AG20443 (cell line): ENCODE data around the gene MAMDC4.

ENCODE experiments used
- DNase-seq: peaks from one replicate; pipeline ENCODE4 v3.0.0; 2012; ENCODE audit warnings: low spot score, mixed read lengths

Gene MAMDC4

DNA sequence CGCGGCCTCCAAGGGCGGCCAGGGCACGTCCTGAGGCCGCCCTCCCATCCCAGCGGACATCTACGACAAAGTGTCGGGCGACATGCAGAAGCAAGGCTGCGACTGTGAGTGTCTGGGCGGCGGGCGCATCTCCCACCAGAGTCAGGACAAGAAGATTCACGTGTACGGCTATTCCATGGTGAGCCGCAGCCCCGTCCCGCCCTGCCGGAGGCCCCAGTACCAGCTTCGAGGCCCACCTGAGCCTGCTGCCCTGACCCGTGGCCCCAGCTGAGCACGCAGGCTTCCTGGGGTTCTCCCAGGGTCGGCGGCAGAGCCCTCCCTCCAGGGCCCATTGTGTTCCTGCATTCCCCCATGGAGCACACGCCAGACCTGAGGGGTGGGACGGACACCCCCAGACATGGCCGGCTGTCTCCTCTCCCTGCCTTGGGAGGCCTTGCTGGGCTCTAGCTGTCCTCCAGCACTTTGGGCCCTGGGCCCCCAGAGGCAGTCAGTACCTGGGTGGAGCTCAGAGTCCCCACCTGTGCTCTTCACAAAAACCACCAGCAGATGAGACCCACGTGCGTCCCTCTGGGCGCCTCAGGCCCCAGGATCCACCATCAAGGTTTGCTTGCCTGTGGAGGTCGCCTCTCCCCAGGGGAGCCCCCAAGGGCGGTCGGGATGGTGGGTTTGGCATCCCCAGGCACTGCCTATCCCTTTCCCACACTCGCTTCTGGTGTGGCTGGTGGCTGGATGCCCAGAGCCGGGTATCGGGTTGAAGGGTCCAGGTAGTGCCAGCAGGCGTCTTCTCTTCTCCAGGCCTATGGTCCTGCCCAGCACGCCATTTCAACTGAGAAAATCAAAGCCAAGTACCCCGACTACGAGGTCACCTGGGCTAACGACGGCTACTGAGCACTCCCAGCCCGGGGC lies 1.9 kb upstream of the MAMDC4 start:
- no peak for DNase-seq

DNA sequence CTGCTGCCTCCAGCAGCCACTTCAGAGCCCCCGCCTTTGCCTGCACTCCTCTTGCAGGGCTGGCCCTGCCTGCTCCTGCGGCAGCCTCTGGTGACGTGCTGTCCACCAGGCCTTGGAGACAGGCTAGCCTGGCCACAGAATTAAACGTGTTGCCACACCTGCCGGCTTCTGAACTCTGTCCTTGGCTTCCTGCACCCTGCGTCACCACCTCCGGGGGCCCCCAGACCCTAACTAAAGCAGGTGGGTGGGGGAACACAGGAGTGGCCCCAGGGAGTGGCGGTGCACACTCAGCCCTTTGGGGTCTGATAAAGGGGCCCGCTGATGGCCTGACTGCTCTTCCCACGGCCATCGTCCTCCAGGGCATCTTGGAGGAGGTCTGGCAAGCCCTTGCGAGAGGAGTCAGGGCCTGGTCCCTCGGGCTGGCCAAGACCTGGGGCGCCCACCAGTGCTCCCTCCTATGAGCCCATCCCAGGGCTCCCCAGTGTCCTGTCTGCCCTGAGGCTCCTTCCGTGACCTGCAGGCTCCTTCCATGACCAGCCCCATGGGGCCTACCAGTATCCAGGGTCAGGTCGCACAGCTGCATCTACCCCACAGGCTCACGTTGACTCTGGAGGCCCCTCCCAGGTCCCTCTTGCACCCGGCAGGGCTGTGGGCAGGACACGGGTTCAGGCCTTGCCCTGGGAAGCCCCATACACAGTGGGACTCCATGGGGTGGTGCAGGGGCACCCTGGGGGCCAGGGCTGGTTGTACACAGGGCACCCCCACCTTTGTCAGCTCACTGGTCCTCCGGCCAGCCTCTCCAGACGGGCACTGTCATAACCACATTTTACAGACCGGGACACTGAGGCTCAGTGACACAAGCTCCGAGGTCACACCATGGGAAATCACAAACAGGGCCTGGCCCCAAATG lies 1.0 kb upstream of the MAMDC4 start:
- DNase-seq = no peak

DNA sequence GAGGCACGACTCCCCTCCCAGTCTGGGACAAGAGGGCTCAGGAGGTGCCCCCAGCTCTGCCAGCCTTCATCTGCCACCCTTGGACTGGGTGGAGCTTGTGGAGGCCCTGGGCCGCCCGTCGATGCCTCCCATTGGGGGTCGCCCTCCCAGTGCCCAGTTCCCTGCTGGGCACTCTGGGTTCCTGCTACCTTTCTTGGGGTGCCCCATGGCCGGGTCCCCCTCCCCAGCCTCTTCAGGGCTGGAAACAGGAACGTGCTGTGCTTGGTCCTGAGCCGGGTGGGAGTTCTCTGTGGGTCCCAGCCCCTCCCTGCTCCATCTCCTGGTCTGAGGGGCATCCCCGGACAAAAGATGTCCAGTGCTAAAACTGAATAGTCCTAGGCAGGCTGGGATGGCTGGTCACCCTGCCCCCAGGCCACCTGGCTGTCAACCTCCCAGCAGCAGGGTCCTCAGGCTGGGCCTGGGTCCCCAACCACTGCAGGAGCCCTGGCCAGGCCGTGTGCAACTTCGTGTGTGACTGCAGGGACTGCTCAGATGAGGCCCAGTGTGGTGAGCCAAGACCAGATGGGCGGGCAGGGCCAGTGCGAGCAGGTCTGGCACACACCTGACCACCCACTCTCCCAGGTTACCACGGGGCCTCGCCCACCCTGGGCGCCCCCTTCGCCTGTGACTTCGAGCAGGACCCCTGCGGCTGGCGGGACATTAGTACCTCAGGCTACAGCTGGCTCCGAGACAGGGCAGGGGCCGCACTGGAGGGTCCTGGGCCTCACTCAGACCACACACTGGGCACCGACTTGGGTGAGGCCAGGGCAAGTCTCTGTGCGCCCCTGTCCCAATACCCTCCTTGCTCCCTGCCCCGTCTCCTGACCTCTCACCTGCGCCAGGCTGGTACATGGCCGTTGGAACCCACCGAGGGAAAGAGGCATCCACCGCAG lies 784 bp downstream of the MAMDC4 start:
- no peak for DNase-seq

DNA sequence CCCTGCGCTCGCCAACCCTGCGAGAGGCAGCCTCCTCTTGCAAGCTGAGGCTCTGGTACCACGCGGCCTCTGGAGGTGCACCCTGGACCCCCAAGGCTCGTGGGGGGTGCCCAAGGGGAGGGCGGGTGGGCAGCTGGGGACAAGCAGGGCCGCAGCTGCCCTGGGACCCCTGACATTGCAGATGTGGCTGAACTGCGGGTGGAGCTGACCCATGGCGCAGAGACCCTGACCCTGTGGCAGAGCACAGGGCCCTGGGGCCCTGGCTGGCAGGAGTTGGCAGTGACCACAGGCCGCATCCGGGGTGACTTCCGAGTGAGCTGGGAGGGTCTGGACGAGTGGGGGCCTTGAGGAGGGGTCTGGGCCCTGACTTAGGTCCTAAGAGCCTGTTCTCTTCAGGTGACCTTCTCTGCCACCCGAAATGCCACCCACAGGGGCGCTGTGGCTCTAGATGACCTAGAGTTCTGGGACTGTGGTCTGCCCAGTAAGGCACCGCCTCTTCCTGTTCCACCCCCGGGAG lies 1.5 kb downstream of the MAMDC4 start:
- DNase-seq = no peak

DNA sequence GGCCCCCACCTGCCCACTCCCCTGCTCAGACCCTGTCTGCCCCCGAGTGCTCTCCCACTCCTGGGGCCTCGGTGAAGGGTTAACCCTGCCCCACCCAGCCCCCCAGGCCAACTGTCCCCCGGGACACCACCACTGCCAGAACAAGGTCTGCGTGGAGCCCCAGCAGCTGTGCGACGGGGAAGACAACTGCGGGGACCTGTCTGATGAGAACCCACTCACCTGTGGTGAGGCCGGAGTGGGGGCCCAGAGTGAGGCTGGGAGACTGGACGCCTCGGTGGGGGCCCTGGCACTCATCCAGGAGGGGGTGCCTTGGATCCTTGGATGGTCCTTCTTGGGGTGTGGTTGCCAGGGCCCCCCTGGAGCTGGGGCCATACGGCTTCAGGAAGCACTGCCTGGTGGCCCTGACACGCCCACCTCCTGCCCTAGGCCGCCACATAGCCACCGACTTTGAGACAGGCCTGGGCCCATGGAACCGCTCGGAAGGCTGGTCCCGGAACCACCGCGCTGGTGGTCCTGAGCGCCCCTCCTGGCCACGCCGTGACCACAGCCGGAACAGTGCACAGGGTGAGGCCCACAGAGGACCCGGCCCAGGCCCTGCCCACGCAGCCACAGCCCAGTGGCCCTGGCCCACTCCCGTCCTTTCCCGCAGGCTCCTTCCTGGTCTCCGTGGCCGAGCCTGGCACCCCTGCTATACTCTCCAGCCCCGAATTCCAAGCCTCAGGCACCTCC lies 2.1 kb downstream of the MAMDC4 start:
- no peak for DNase-seq

DNA sequence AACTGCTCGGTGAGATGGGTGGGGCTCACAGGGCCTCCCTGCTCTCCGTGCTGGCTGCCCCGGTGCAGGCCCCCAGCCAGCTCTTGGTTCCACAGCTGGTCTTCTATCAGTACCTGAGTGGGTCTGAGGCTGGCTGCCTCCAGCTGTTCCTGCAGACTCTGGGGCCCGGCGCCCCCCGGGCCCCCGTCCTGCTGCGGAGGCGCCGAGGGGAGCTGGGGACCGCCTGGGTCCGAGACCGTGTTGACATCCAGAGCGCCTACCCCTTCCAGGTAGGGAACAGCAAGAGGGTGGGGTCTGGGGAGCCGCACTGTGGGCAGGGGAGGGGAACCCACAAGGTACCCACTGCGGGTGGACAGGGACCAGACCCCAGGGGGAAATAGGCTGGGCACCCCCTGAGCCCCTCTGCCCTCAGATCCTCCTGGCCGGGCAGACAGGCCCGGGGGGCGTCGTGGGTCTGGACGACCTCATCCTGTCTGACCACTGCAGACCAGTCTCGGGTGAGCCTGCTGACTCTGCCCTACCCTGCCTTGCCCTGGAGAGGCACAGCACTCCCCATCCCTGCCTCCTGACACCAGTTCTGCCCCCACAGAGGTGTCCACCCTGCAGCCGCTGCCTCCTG lies 2.8 kb downstream of the MAMDC4 start:
- no peak for DNase-seq

DNA sequence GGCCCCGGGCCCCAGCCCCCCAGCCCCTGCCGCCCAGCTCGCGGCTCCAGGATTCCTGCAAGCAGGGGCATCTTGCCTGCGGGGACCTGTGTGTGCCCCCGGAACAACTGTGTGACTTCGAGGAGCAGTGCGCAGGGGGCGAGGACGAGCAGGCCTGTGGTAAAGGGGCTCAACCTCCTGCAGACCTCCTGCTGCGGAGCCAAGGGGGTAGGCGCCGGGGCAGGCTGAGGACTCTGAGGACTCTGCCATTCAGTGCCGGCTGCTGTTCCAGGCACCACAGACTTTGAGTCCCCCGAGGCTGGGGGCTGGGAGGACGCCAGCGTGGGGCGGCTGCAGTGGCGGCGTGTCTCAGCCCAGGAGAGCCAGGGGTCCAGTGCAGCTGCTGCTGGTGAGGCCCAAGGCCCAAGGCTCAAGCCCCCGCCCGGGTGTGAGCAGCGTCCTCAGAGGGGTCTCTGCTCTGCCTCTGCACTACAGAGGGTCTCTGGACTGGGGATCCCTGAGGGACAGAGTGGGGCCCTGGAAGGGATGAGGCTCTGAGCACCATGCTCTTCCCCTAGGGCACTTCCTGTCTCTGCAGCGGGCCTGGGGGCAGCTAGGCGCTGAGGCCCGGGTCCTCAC lies 3.4 kb downstream of the MAMDC4 start:
- no peak for DNase-seq

DNA sequence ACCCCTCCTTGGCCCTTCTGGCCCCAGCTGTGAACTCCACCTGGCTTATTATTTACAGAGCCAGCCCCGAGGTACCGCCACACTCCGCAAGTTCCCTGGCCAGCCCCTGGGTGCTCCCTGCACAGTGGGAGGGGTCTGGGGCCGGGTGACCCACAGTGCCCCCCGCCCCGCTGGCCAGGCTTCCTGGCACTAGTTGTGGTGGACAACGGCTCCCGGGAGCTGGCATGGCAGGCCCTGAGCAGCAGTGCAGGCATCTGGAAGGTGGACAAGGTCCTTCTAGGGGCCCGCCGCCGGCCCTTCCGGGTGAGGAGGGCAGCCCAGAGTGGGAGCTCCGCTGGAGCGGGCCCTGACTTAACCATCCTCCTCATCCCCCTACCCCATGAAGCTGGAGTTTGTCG lies 3.9 kb downstream of the MAMDC4 start:
- DNase-seq = no peak

DNA sequence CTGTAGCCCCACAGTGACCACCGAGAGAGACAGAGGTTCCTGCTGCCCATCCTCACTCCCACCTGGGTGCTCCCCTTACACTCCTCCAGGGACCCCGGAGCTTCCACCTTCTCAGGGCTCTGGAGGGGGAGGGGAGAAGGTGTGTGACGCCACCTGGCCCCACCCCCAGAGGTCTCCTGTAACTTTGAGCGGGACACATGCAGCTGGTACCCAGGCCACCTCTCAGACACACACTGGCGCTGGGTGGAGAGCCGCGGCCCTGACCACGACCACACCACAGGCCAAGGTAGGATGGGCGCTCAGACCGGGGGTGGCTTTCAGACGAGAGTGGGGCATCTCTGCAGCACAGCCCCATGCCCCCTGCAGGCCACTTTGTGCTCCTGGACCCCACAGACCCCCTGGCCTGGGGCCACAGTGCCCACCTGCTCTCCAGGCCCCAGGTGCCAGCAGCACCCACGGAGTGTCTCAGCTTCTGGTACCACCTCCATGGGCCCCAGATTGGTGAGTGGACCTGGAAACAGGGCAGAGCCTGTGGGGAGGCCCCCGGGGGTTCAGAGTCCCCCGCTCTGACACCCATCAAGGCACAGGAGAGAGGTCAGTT lies 4.5 kb downstream of the MAMDC4 start:
- DNase-seq = no peak

DNA sequence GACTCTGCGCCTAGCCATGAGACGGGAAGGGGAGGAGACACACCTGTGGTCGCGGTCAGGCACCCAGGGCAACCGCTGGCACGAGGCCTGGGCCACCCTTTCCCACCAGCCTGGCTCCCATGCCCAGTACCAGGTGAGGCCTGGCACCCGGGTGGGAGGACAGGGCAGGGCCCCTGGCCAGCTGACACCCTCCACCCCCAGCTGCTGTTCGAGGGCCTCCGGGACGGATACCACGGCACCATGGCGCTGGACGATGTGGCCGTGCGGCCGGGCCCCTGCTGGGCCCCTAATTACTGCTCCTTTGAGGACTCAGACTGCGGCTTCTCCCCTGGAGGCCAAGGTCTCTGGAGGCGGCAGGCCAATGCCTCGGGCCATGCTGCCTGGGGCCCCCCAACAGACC lies 5.0 kb downstream of the MAMDC4 start:
- no peak for DNase-seq

DNA sequence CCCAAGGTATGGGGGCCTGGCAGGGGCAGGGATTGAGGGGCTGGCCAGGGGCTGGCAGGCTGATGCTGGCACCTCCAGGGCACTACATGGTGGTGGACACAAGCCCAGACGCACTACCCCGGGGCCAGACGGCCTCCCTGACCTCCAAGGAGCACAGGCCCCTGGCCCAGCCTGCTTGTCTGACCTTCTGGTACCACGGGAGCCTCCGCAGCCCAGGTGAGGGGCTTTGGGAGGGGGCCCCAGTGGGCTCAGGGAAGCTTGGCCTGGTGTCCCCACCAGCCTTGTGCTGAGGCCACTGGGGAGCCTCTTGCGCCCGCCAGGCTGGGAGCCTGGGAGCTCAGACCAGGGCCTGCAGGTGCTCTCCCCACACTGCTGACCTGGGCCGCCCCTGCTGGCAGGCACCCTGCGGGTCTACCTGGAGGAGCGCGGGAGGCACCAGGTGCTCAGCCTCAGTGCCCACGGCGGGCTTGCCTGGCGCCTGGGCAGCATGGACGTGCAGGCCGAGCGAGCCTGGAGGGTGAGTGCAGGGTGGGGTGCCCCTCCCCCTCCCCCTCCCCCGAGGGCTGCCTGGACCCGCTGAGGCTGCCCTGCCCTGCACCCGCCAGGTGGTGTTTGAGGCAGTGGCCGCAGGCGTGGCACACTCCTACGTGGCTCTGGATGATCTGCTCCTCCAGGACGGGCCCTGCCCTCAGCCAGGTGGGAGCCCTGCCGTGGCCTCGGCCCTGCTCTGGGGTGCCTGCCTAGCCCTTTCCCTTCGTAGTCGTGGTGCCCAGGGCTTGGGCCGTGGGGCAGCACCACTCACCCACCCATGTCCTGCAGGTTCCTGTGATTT lies 5.7 kb downstream of the MAMDC4 start:
- DNase-seq = no peak

DNA sequence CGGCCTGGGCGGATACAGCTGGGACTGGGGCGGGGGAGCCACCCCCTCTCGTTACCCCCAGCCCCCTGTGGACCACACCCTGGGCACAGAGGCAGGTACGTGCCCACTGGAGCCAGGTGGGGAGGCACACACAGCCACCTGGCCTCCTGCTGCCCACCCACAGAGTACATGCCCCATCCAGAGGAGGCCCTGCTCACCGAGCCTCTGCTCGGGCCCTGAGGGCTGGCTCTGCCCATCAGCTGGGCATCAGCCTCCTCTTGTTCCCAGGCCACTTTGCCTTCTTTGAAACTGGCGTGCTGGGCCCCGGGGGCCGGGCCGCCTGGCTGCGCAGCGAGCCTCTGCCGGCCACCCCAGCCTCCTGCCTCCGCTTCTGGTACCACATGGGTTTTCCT lies 6.3 kb downstream of the MAMDC4 start:
- DNase-seq = no peak

DNA sequence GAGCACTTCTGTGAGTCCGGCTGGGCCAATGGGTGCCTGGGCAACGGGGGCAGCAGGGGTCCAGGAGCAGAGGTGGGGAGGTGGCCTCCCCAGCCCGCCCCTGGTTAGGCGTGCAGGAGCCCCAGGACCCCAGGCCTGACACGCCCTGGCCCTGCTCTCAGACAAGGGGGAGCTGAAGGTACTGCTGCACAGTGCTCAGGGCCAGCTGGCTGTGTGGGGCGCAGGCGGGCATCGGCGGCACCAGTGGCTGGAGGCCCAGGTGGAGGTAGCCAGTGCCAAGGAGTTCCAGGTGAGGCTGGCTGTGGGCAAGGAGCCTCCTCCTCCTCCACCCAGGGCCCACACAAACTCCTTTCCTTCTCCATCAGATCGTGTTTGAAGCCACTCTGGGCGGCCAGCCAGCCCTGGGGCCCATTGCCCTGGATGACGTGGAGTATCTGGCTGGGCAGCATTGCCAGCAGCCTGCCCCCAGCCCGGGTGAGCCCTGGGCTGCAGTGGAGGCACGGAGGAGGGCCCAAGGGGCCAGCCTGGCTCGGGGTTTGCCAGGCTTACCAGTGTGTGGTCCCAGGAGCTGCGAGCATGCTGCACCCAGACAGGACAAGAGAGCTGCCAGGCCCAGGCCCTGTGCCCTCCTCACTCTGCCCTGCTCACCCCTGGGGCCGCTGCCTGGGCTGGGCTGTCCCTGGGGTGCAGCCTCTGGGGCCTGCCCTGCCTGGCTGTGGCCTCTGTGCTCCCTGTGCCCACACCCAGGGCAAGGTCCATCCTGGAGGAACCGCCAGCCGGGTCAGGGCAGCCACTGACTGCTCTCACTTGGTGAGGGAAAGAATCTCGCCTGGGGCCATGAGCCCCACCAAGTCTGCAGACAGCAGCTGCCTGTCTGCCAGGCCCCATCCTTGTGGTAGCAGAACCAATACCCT lies 7.0 kb downstream of the MAMDC4 start:
- DNase-seq = peak; percentile 51

DNA sequence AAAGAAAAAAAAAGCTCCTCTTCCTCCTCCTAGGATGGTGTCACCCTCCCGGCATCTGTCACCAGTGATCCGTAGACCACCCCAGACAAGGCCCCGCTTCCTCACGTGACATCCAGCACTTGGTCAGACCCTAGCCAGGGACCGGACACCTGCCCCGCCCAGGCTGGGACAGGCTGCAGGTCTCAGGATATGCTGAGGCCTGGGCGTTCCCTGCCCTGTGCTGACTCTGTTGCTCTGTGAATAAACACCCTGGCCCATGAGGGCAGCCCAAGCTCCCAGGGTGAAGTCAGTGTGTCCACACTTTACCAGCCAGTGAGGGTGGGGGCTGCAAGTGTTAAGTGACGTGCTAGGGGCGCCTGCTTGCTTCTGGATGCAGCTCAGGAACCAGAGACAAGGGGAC lies 8.4 kb downstream of the MAMDC4 start:
- no peak for DNase-seq

DNA sequence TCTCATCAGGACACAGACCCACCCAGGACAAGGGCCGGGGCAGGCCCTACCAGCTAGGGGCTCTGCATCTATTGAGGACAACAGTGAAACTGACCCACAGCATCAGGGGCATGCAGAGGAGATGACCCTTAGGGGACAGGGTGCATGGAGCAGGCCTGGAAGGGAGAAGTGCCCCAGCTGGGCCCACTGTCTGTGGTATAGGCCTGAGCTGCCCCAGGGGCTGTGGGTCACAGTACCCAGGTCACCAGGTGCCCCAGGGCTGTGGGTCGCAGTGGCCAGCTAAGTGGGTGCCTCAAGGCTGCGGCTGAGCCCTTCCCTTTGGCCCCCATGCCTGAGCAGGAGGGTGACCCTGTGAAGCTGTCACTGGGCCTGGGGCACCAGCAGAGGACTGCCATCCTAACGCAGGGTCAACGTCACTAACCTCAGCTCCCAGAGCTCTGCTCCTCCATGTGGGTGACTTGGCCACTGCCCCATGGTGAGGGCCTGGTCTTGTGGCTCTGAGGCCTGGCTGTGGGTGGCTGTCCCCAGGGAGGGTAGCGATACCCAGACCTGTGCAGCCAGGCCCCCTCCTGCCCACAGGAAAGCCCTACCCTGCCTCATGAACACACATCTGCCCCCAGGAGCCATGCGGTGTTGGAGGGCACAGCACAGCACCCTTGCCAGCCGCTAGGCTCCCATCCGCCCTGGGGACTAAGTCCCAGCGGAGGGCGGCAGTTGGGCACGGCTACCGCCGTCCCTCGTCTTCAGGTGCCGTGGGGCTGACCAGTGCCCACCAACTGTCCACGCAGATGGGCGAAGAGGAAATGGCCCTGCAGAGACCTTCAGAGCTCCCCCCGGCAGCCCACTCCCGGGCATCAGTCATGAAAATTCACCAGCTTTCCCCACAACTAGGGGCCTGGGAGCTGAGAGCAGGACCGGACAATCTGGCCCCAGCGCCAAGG lies 9.1 kb downstream of the MAMDC4 start:
- DNase-seq = no peak

DNA sequence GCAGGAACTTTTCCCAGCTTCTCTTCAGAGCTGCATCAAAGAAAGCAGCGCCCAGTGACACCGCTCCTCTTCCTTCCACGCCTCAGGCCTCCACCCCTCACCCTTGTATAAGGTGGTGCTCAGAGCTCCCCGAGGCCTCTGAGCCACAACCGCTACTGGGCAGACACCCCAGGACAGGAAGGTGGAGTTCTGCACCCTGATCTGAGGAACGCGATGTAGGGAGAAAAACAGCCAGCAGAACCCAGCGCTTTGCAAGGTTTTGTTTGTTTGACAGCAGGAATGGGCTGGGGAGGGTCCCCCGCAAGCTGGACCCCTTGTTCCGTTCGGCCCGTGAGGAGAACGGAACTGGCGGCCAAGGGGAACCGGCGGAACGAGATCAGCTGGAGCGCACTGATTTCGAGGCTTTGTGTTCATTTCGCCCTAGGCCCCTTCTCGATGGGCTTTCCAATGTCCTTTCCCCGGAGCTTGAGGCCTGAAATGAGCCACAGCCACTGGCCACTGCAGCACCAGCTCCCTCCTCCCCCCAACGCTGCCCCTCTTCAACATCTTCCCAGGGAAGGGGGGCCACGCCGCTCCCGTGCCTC lies 9.8 kb downstream of the MAMDC4 start:
- no peak for DNase-seq
